ENCODE results near the gene ALDH1B1.
"Not testable (repeated sequence)": the region's sequence is repeated elsewhere in the genome, so short reads cannot be mapped to it uniquely, and the experiment has no call there.

ALDH1B1 gene

GRCh38 chr9:38372762-38373619, 19.5 kb upstream of the ALDH1B1 start:
- no peak for TF ChIP-seq CTCF (IDR thresholded peaks at IDR 0.05; ENCODE audit: low read depth, low read length)
- no peak overlapping the region for H3K4me3 ChIP-seq (replicated peaks in 1 of 2; ENCODE audit: low read depth in 2 of 2, low read length in 2 of 2)
- DNase-seq (ENCODE audit: low read depth in 2 of 2), result no peak

GRCh38 chr9:38373679-38374078, 18.8 kb upstream of the ALDH1B1 start:
- no peak overlapping the region for H3K4me3 ChIP-seq (replicated peaks in 1 of 2; ENCODE audit: low read depth in 2 of 2, low read length in 2 of 2)
- TF ChIP-seq CTCF (IDR thresholded peaks at IDR 0.05; ENCODE audit: low read depth, low read length), result no peak
- DNase-seq (ENCODE audit: low read depth in 2 of 2), result no peak

- no peak overlapping the region for H3K4me3 ChIP-seq (replicated peaks in 1 of 2; ENCODE audit: low read depth in 2 of 2, low read length in 2 of 2)
- no peak for TF ChIP-seq CTCF (IDR thresholded peaks at IDR 0.05; ENCODE audit: low read depth, low read length)
- DNase-seq (ENCODE audit: low read depth in 2 of 2), result no peak
Observed at GRCh38 chr9:38374847-38375571, 17.5 kb upstream of the ALDH1B1 start.

GRCh38 chr9:38375572-38375963, 16.9 kb upstream of the ALDH1B1 start:
- TF ChIP-seq CTCF (IDR thresholded peaks at IDR 0.05; ENCODE audit: low read depth, low read length), result no peak
- DNase-seq (ENCODE audit: low read depth in 2 of 2), result no peak

GRCh38 chr9:38376021-38376670, 16.4 kb upstream of the ALDH1B1 start:
- no peak overlapping the region for H3K4me3 ChIP-seq (replicated peaks in 1 of 2; ENCODE audit: low read depth in 2 of 2, low read length in 2 of 2)
- no peak for TF ChIP-seq CTCF (IDR thresholded peaks at IDR 0.05; ENCODE audit: low read depth, low read length)
- DNase-seq (ENCODE audit: low read depth in 2 of 2), result no peak

More at GRCh38 chr9:38375572-38375963, 16.9 kb upstream of the ALDH1B1 start:
- no peak overlapping the region for H3K4me3 ChIP-seq (replicated peaks in 1 of 2; ENCODE audit: low read depth in 2 of 2, low read length in 2 of 2)

- DNase-seq (ENCODE audit: low read depth in 2 of 2); H3K4me3 ChIP-seq (replicated peaks in 1 of 2; ENCODE audit: low read depth in 2 of 2, low read length in 2 of 2): not testable (repeated sequence)
Observed at GRCh38 chr9:38377336-38378083, 15.0 kb upstream of the ALDH1B1 start.

Data from cardiac fibroblast (primary cell).